HG02610 (cell line): ENCODE results near the gene MEIOB.

Experiments used
- ATAC-seq: cut with Tn5 transposase; IDR thresholded peaks from one replicate; pipeline ENCODE4 v1.9.1; 2021; ENCODE audit warnings: mild to moderate bottlenecking, moderate library complexity; ENCODE audit not compliant: unreplicated experiment

The MEIOB gene

GRCh38 chr16:1789643-1790045, 82.3 kb downstream of the MEIOB start:
- no peak for ATAC-seq

DNA sequence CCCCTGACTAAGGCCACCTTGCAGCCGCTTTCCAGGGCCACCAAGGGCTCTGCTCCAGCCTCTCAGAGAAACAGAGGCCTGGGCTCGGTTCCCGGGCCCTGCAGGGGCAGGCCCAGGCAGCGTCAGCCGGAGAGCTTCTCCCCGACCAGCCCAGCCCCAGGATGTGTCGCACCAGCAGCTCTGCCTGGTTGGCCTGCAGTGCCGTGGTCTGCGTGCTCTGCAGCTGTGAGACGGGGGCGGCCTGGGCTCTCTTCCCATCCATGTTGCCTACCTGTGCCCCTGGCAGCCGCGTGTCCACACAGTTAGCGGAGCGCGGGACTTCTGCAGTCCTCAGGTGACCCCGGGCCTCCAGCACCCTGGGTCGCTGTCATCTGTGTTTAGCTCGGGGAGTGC, 83.3 kb downstream of the MEIOB start:
- ATAC-seq, result no peak

- ATAC-seq, result no peak
These were observed 83.8 kb downstream of the MEIOB start for GRCh38 chr16:1788095-1788707.

DNA sequence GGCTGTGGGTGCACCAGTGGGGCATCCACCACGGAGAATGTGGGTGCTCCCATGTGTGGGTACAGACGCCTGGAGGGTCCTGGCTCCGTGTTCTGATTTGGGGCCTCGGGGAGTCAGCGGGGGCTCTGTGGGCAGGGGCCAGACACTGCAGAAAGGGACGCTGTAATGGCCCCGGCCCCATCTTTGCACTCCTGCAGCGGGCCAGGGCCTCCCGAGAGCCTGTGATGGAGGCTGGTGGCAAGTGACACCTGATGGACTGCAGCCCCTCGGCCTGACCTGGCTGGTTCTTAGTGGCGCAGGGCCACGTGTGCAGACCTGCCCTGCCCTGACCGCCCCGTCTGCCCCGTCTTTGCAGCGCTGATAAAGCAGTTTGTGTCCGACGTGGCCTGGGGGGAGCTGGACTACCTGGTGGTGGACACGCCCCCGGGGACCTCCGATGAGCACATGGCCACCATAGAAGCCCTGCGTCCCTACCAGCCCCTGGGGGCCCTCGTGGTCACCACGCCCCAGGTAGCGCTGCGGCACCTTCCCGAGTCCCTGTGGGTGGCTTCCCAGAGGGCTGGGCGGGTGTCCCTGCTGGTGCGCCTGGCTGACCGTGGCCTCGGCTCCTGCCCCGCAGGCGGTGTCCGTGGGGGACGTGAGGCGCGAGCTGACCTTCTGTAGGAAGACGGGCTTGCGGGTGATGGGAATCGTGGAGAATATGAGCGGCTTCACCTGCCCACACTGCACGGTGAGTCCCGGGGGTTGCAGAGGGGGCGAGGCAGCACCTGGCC, 84.5 kb downstream of the MEIOB start:
- no peak for ATAC-seq

DNA sequence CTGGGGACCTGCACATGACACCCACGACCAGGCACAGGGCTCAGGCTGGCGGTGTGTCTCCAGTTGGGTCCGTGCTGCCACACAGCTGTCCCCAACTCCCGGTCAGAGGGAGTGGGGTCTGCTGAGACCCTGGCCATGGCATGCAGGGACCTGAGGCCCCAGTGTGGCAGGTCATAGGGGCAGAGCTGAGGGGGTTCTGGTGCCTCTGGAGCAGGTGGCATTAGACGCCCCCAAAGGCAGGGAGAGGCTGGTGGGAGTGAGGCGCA, 85.0 kb downstream of the MEIOB start:
- no peak for ATAC-seq

DNA sequence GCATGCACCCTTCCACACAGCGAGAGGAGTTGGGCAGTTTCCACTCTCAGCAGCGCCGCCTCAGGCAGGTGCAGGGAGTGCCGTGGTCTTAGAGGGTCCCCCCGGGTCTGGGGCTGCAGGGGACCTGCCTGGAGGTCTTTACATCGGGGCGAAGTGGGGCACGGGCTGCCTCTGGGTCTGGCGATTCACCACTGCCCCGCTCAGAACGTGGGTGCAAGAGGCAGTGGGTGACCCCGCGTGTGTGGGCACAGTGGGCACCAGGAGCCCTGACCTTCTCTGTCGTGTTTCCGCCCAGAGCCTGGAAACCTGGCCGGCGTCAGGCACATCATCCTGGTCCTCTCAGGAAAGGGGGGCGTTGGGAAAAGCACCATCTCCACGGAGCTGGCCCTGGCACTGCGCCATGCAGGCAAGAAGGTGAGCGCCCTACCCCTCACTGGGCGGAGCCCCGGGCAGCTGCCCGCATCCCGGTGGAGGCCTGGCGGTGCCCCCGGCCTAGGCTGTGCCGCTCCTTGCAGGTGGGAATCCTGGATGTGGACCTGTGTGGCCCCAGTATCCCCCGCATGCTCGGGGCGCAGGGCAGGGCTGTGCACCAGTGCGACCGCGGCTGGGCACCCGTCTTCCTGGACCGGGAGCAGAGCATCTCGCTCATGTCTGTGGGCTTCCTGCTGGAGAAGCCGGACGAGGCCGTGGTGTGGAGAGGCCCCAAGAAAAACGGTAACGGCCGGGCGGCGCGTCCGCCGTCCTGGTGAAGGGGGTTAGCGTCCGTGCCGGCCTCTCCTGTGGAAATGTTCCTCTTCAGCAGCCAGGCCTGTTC, 85.5 kb downstream of the MEIOB start:
- ATAC-seq, result no peak

- ATAC-seq, result no peak
These were observed 86.2 kb downstream of the MEIOB start for GRCh38 chr16:1785846-1786170.

- no peak for ATAC-seq
These were observed 86.8 kb downstream of the MEIOB start for GRCh38 chr16:1784977-1785845.
